Measurements from ENCODE around the gene NDUFS7.

Gene NDUFS7

GRCh38 chr19:1384478-1385110 lies 887 bp downstream of the NDUFS7 start:
- DNase-seq, result no peak

GRCh38 chr19:1385816-1386215 lies 2.1 kb downstream of the NDUFS7 start:
- no peak for DNase-seq

- DNase-seq, result peak in 1 of 51 donors; percentile 42
These were observed 3.4 kb downstream of the NDUFS7 start for GRCh38 chr19:1386945-1387683.

- peak in 4 of 51 donors; percentile 33 to 61 (median 48) for DNase-seq
These were observed 4.3 kb downstream of the NDUFS7 start for GRCh38 chr19:1387684-1388636.

GRCh38 chr19:1388637-1389026 lies 4.9 kb downstream of the NDUFS7 start:
- no peak for DNase-seq

- peak in 36 of 51 donors; percentile 20 to 84 (median 66) for DNase-seq
These were observed 5.6 kb downstream of the NDUFS7 start for GRCh38 chr19:1389033-1389940.

GRCh38 chr19:1390890-1391423 lies 7.2 kb downstream of the NDUFS7 start:
- no peak for DNase-seq

GRCh38 chr19:1392407-1392806 lies 8.7 kb downstream of the NDUFS7 start:
- DNase-seq, result no peak

GRCh38 chr19:1392939-1393530 lies 9.3 kb downstream of the NDUFS7 start:
- DNase-seq, result no peak

- DNase-seq, result no peak
These were observed 10.1 kb downstream of the NDUFS7 start for GRCh38 chr19:1393841-1394240.

GRCh38 chr19:1394252-1395193 lies 10.8 kb downstream of the NDUFS7 start:
- DNase-seq, result peak in 18 of 51 donors; percentile 8 to 68 (median 42)

- DNase-seq, result peak in 2 of 51 donors; percentile 24 to 48
These were observed 11.7 kb downstream of the NDUFS7 start for GRCh38 chr19:1395194-1396018.

GRCh38 chr19:1396019-1396767 lies 12.5 kb downstream of the NDUFS7 start:
- peak in 3 of 51 donors; percentile 19 to 25 (median 24) for DNase-seq

GRCh38 chr19:1396768-1397679 lies 13.3 kb downstream of the NDUFS7 start:
- DNase-seq, result no peak

- no peak for DNase-seq
These were observed 14.1 kb downstream of the NDUFS7 start for GRCh38 chr19:1397838-1398237.

- DNase-seq, result no peak
These were observed 15.4 kb downstream of the NDUFS7 start for GRCh38 chr19:1399079-1399478.

All from hypothalamus (tissue), 51 donors.